Sigmoid colon (tissue), 7 donors: ENCODE measurements around the gene WNT1. TPM values are rescaled to one million over a fixed set of nuclear protein-coding genes. Genes with fewer than 3 reads are reported as not detected.

Experiments used
- DNase-seq: peaks from one replicate; pipeline ENCODE4 v3.0.0-alpha.2; 2019
- H3K27ac ChIP-seq, 4 donors: fragments of 200-600 bp; sonication (generic); one replicate each; pipeline ENCODE4 v1.5.1; 2016 to 2019; ENCODE audit warnings: mild to moderate bottlenecking in 1 of 4
- H3K27me3 ChIP-seq, 3 donors: fragments of 200-600 bp; sonication (generic); one replicate each; pipeline ENCODE4 v1.5.1; 2019; ENCODE audit warnings: mild to moderate bottlenecking in 1 of 3
- H3K36me3 ChIP-seq, 4 donors: fragments of 200-600 bp; sonication (generic); one replicate each; pipeline ENCODE4 v1.5.1; 2016 to 2019
- H3K4me1 ChIP-seq, 4 donors: fragments of 200-600 bp; sonication (generic); one replicate each; pipeline ENCODE4 v1.5.1; 2017 to 2019
- H3K4me3 ChIP-seq, 4 donors: fragments of 200-600 bp; sonication (generic); one replicate each; pipeline ENCODE4 v1.5.1; 2017 to 2019; ENCODE audit warnings: mild to moderate bottlenecking in 2 of 4, moderate library complexity in 1 of 4
- H3K9me3 ChIP-seq, 4 donors: fragments of 200-600 bp in 3 of 4; sonication (generic) in 3 of 4; one replicate each; pipeline versions ENCODE4 v1.5.1 to v1.6.1; 2013 to 2019
- EP300 ChIP-seq, 4 donors: sonication (generic); formaldehyde crosslinking; IDR thresholded peaks; one replicate each; pipeline ENCODE4 v1.6.1; 2017; ENCODE audit warnings: antibody characterized with exemption in 4 of 4
- POLR2A ChIP-seq, 2 donors: fragments of 450-650 bp; IDR thresholded peaks; one replicate each; pipeline ENCODE4 v1.6.1; 2016; ENCODE audit warnings: antibody characterized with exemption in 2 of 2, mild to moderate bottlenecking in 2 of 2, moderate library complexity in 2 of 2
- POLR2AphosphoS5 ChIP-seq, 4 donors: sonication (generic); formaldehyde crosslinking; IDR thresholded peaks; one replicate each; pipeline ENCODE4 v1.6.1; 2017; ENCODE audit warnings: antibody characterized with exemption in 4 of 4
- WGBS, 2 donors: extraction: QIAGEN DNeasy Blood & Tissue Kit; methylation state at CpG; one replicate each; pipeline ENCODE4 v1.1.7; 2013; 5-methylcytosine and 5-hydroxymethylcytosine counted together
- intact Hi-C: fragments of 100-400 bp; cut with DNase I; formaldehyde crosslinking; loops from one replicate; pipeline ENCODE4 v1.15.1; 2023
- polyA plus RNA-seq, 3 donors: library from polyadenylated mRNA; stranded (reverse); fragments of 200-250 nt; gene quantifications; one replicate each; pipeline ENCODE4 v1.2.3, GENCODE V29; 2013
- total RNA-seq, 4 donors: library from RNA; depleted of rRNA; stranded (reverse); fragments of >200 nt; gene quantifications; one replicate each; pipeline ENCODE4 v1.1.0, GENCODE V29; 2016
- TF ChIP-seq, protein P1 (sequence below), 4 experiments: fragments of 450-650 bp in 3 of 4; fragments of 200-600 bp in 1 of 4; IDR thresholded peaks; one replicate each; pipeline ENCODE4 v1.5.1; 2016 to 2019; ENCODE audit warnings: antibody characterized with exemption in 4 of 4, mild to moderate bottlenecking in 3 of 4, moderate library complexity in 2 of 4
- donor health status: healthy with polysubstance abuse.
- donor health status: Bipolar disorder and iron deficiency.
- donor health status: healthy.

The WNT1 gene
- total and polyA plus RNA-seq, 7 donors: 0.10 TPM; not detected in 6

DNA sequence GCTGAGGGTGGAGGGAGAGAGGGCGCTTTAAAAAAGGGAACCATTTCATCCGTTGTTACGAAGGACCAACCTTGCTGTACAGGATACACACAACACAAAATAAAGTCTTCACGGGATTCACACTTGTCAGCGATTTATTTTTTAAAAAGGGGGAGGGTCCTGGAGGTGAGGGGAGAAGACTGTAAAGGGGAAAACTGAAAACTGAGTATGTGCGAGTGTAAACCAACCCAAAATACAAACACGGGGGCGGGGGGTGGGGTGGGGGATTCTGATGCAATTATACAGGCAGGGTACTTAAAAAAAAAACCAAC, 41.0 kb downstream of the WNT1 start:
- H3K36me3 ChIP-seq: peaks cover 24 to 36% (median 27%) of the 10 kb centered on the region in 4 donors
- H3K4me1 ChIP-seq: peaks cover 0 to 29% (median 18%) of the 10 kb centered on the region in 4 donors
- H3K9me3 ChIP-seq: no peaks in the 10 kb centered on the region
- WGBS, 2 donors: 2 to 3% methylated on average over 8 of the region's 8 CpGs
- H3K4me3 ChIP-seq: peak overlapping the region; percentile 65 to 95 (median 82)
- DNase-seq: no peak
- H3K27me3 ChIP-seq: no peaks in the 10 kb centered on the region
- TF ChIP-seq POLR2A (IDR thresholded peaks at IDR 0.05): no peak
- TF ChIP-seq EP300 (IDR thresholded peaks at IDR 0.05): no peak
- TF ChIP-seq POLR2AphosphoS5 (IDR thresholded peaks at IDR 0.05): no peak
- TF ChIP-seq, protein P1, sequence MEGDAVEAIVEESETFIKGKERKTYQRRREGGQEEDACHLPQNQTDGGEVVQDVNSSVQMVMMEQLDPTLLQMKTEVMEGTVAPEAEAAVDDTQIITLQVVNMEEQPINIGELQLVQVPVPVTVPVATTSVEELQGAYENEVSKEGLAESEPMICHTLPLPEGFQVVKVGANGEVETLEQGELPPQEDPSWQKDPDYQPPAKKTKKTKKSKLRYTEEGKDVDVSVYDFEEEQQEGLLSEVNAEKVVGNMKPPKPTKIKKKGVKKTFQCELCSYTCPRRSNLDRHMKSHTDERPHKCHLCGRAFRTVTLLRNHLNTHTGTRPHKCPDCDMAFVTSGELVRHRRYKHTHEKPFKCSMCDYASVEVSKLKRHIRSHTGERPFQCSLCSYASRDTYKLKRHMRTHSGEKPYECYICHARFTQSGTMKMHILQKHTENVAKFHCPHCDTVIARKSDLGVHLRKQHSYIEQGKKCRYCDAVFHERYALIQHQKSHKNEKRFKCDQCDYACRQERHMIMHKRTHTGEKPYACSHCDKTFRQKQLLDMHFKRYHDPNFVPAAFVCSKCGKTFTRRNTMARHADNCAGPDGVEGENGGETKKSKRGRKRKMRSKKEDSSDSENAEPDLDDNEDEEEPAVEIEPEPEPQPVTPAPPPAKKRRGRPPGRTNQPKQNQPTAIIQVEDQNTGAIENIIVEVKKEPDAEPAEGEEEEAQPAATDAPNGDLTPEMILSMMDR (IDR thresholded peaks at IDR 0.05): no peak
- H3K27ac ChIP-seq: peak overlapping the region; percentile 89 to 95 (median 92)
- intact Hi-C loops: loop anchor here (10.0 kb wide), 1 partner anchor 304 kb away; the partner anchor contains the start of gene CCNT1

DNA sequence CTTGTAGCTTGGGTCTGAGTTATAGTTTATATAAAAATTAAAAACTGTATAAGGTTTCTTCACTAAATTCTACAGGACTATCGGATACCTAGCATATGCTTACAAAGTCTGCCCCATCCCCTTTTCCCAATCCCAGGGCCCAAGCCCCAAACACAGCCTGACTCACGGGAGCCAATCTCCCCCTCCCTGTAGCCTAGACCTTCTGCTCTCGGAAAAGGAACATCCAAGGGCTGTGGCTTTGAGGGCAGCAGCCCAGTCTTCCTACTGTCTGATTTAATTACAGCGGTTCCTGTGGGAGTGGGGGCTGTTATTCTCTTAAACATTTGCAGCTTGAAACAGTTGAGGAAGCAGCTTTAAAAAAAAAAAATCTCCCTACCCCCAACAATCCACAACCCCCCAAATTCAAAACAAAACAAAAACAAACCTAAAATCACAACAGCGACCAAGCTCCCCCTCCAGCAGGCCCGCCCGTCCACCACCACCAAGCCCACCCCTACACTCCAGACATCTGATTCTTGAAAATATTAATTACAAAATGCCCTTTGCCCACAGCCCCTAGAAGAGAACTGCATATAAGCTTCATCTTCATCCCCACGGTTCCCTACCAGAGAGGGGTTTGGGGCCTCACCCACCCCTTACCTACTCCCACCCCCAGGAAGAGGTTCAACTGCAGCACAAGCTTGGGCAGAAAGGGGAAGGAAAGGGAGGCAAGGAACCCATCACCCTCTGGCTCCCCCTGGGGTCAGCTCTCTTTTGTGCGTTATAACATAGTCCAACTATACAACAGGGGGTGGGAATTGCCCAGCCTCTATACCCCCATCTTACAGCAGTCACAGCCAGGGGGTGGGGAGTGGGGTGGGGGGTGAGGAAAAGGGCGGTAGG, 41.6 kb downstream of the WNT1 start:
- H3K27me3 ChIP-seq: no peaks in the 10 kb centered on the region
- intact Hi-C loops: loop anchor here (10.0 kb wide), 1 partner anchor 305 kb away; the partner anchor contains the start of gene CCNT1
- H3K36me3 ChIP-seq: peaks cover 29 to 43% (median 32%) of the 10 kb centered on the region in 4 donors
- no peak for DNase-seq
- TF ChIP-seq POLR2A (IDR thresholded peaks at IDR 0.05): no peak
- no peak for TF ChIP-seq POLR2AphosphoS5 (IDR thresholded peaks at IDR 0.05)
- no peak for TF ChIP-seq EP300 (IDR thresholded peaks at IDR 0.05)
- TF ChIP-seq, protein P1 (IDR thresholded peaks at IDR 0.05): no peak
- WGBS, 2 donors: 58 to 74% methylated on average over 10 of the region's 10 CpGs
- H3K9me3 ChIP-seq: no peaks in the 10 kb centered on the region
- peak overlapping the region; percentile 89 to 95 (median 92) for H3K27ac ChIP-seq
- peaks cover 0 to 29% (median 18%) of the 10 kb centered on the region in 4 donors for H3K4me1 ChIP-seq
- H3K4me3 ChIP-seq: peak overlapping the region in 2 of 4 donors; percentile 77 to 87

DNA sequence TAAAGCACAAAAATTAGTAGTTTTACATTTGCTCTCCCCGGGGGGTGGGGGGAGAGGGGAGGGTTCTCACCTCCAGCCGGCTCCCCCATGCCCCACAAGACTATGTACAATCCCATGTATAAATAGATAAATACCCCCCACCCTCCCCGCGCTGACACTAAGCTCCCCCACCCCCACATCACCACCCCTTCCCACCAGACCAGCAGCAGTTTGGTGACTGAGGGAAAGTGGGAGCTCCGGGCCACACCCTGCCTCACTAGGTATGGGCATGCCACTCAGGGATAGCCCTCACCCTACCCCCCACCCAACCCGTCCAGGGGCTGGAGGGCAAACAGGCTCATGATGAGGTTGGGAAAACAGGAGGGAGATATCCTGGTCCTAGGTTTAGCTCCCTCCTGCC, 42.3 kb downstream of the WNT1 start:
- peak overlapping the region in 1 of 4 donors; percentile 92 for H3K27ac ChIP-seq
- H3K27me3 ChIP-seq: no peaks in the 10 kb centered on the region
- 86 to 91% methylated on average over 6 of the region's 6 CpGs for WGBS, 2 donors
- peaks cover 0 to 29% (median 18%) of the 10 kb centered on the region in 4 donors for H3K4me1 ChIP-seq
- DNase-seq: no peak
- intact Hi-C loops: no loop called here
- no peaks in the 10 kb centered on the region for H3K9me3 ChIP-seq
- TF ChIP-seq, protein P1 (IDR thresholded peaks at IDR 0.05): no peak
- no peak for TF ChIP-seq POLR2AphosphoS5 (IDR thresholded peaks at IDR 0.05)
- H3K4me3 ChIP-seq: no peak overlapping the region
- peaks cover 29 to 50% (median 39%) of the 10 kb centered on the region in 4 donors for H3K36me3 ChIP-seq

DNA sequence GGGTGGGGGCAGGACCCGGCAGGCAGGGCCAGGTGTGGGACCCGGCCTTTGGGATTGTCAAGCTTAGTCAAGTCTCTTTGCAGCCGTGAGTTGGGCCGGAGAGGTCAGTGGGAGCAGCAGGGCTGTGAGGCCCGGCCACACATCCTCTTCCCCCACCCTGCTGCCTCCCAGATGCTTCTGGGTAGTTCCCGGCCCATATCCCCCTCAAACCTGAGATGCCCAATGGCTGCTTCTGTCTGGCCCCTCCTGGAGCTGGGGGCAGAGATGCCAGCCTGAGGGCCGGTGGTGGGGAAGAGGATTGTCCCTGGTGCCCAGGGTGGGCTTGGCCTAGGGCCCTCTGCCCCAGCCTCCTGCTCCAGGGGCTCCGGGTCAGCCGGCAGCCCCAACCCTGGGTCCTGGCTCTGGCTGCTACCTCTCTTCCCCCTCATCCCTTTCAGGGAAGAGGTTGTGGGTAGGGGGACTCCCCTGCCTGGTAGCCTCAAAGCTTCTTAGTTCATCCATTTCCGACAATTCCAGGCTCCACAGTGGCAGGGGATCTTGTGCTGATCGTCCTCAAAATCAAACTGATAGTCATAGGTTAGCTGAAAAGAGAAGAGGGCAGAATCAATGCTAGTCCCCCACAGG, 43.3 kb downstream of the WNT1 start:
- H3K36me3 ChIP-seq: peaks cover 34 to 60% (median 48%) of the 10 kb centered on the region in 4 donors
- WGBS, 2 donors: 81 to 87% methylated on average over 11 of the region's 11 CpGs
- no peak overlapping the region for H3K4me3 ChIP-seq
- peaks cover 0 to 29% (median 18%) of the 10 kb centered on the region in 4 donors for H3K4me1 ChIP-seq
- no peak overlapping the region for H3K27ac ChIP-seq
- no peaks in the 10 kb centered on the region for H3K27me3 ChIP-seq
- intact Hi-C loops: no loop called here
- TF ChIP-seq, protein P1 (IDR thresholded peaks at IDR 0.05): no peak
- TF ChIP-seq POLR2A (IDR thresholded peaks at IDR 0.05): no peak
- TF ChIP-seq POLR2AphosphoS5 (IDR thresholded peaks at IDR 0.05): no peak
- TF ChIP-seq EP300 (IDR thresholded peaks at IDR 0.05): no peak
- DNase-seq: no peak
- H3K9me3 ChIP-seq: no peaks in the 10 kb centered on the region
